Bronchial smooth muscle cell (primary cell): Measurements from ENCODE around the gene ZNF142. TPM values are rescaled to one million over a fixed set of nuclear protein-coding genes. Genes with fewer than 3 reads are reported as not detected.

Experiments used
- total RNA-seq: library from RNA; depleted of rRNA; stranded (reverse); fragments of >200 nt; gene quantifications from 2 replicates; pipeline ENCODE4 v1.2.1, GENCODE V29; 2014

ZNF142 gene, protein sequence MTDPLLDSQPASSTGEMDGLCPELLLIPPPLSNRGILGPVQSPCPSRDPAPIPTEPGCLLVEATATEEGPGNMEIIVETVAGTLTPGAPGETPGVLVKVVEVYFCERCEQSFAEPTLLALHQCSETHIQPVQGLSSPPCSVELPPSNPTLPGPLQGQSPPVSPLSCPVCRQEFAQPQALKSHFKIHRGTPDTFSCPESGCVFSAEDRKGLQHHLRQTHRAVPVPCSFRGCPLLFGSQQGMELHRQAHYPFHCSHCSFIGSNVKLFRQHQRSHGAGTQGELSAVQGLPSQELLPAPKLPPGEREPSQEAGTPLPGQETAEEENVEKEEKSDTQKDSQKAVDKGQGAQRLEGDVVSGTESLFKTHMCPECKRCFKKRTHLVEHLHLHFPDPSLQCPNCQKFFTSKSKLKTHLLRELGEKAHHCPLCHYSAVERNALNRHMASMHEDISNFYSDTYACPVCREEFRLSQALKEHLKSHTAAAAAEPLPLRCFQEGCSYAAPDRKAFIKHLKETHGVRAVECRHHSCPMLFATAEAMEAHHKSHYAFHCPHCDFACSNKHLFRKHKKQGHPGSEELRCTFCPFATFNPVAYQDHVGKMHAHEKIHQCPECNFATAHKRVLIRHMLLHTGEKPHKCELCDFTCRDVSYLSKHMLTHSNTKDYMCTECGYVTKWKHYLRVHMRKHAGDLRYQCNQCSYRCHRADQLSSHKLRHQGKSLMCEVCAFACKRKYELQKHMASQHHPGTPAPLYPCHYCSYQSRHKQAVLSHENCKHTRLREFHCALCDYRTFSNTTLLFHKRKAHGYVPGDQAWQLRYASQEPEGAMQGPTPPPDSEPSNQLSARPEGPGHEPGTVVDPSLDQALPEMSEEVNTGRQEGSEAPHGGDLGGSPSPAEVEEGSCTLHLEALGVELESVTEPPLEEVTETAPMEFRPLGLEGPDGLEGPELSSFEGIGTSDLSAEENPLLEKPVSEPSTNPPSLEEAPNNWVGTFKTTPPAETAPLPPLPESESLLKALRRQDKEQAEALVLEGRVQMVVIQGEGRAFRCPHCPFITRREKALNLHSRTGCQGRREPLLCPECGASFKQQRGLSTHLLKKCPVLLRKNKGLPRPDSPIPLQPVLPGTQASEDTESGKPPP (N-terminal part only)
- total RNA-seq: 3.4 and 4.6 TPM in 2 replicates

DNA sequence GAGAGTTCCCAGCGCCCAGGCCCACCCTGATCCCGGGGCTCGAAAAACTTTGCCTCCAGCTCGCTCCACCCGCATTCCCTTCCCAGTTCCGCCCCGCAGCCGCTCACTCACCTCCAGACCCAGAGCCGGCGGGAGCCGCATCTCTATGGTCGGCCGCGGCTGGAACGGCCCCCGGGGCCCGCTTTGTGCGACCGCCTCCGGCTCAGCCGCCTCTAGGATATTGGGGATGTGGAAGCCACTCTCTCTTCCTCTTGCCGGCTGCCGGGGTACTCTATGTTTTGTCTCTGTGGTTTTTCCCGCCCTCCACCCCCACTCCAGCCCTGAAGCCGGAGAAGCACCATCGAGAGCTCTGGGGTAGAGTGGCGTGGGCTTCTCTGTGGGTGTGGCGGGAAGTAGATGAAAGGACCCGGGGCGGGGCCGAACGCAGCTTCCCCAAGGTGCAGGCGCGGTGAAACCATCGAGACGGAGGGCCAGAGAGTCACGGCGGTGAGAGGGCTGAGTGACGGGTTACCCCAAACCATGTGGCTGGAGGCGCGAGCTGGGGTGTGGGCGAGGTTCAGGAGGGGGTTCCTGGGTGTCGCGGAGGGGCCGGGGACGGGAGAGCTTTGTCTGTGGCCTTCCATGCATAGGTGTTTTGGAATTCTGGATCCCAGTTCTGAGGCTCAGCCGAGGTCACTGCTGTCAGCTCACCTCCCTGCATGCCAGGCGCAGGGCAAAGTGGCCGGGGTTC is at the start of gene ZNF142, which contains the start of gene BCS1L:
TSS of gene ZNF142 (minus strand) at position 366 of the 730 bp plus-strand sequence. CDS start 3,194 bp downstream, outside the sequence.
TSS of gene BCS1L (plus strand) at position 426 of the 730 bp plus-strand sequence. CDS start 1,305 bp downstream, outside the sequence.

DNA sequence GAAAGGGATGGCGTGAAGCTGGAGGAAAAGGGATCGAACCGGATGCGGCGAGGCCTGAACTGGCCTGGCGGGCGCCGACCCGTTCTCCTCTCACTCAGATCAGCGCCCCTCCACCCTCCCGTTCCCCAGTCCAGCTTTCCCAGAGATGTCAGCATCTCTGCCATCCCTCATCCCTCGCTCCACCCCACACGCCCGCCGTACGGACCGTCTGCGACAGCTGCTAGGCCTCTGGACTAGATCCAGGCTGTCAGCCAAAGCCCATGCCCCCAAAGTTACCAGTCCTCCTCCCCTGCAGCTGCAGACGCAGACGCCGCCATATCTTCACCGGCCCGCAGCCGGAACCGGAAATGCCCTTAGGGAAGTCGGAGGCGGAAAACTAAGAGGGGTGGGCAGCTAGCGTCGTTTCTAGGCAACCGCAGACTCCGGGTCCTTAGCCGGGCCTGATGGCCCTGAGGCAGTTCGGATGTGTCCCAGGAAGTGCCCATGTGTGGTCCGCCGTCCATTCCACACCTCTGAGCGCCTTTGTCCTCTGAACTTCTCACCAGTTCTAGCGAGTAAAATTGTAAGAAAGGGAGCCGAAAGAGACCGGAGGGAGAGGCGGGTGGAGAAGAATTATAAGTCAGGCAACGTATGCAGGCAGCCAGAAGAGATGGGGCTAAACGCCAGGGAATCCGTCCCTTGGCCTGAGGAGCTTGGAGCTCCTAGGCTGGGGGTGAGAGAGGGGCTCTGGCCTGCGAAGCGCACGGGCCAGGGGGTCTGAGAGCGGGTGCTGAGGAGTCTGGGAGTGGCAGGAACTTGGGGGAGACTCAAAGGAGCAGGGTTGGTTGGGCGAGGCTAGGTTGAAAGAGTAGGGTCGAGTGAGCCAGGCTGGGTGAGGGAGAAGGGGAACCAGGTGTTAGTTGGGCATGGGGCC is 12.5 kb upstream of the ZNF142 start, which contains the start of the genes RNF25 and STK36:
TSS of gene RNF25 (minus strand) at position 349 of the 913 bp plus-strand sequence. CDS start at position 317, 32 bp downstream.
TSS of gene STK36 (plus strand) at position 433 of the 913 bp plus-strand sequence. CDS start 744 bp downstream, outside the sequence.

DNA sequence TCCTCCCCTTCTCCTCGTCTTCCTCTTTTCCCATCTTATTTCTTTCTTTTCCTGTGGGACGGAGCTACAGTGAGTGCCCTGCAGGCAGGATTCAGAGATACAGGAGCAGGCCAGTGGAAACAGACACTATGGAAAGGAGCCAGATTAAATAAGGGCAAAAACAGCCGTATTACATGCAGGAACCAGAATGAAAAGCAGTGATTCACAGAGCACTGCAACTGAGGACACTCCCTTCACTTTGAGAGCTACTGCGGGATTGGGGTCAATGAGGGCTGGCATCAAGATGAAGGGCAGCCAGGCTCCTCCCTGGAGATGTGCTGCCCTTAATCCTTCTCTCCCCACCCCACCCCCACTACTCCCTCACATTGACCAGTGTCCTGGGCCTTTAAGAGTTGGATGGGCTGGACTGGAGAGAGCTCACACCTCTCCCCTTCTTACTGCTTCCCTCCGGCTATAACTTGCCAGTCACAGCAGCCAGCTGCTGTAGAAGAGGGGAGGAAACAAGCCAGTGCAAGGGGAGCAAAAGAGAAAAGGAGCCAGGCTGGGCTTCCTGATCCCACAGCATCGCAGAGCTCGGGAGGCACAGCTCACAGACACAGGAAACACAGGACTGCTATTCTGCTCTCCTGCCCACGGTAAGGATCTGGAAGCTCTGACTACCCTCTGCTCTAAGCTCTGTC is 51.8 kb downstream of the ZNF142 start, which contains the start of gene PLCD4:
TSS of gene PLCD4 (plus strand) at position 464 of the 680 bp plus-strand sequence. CDS start 7,841 bp downstream, outside the sequence.

Other genes starting within 250 kb of the ZNF142 start
- not detected in 2 replicates for gene VIL1, start 240.5 kb downstream of the ZNF142 start, total RNA-seq
- gene USP37, start 91.3 kb downstream of the ZNF142 start, total RNA-seq: 3.8 and 6.6 TPM in 2 replicates
- 22.2 and 23.9 TPM in 2 replicates for gene CNOT9, start 90.8 kb downstream of the ZNF142 start, total RNA-seq
- gene PLCD4, start 51.7 kb downstream of the ZNF142 start, total RNA-seq: 6.1 and 7.6 TPM in 2 replicates
- 27.9 and 36.4 TPM in 2 replicates for gene BCS1L, start 60 bp upstream of the ZNF142 start, total RNA-seq
- gene RNF25, start 12.4 kb upstream of the ZNF142 start, total RNA-seq: 27.4 and 31.3 TPM in 2 replicates
- gene STK36, start 12.5 kb upstream of the ZNF142 start, total RNA-seq: 16.2 and 25.9 TPM in 2 replicates
- gene TTLL4, start 51.2 kb upstream of the ZNF142 start, total RNA-seq: 4.1 TPM in 2 replicates
- gene CYP27A1, start 122.5 kb upstream of the ZNF142 start, total RNA-seq: 26.2 and 36.0 TPM in 2 replicates
- not detected in 2 replicates for gene PRKAG3, start 172.2 kb upstream of the ZNF142 start, total RNA-seq
- gene WNT6, start 200.2 kb upstream of the ZNF142 start, total RNA-seq: not detected in 2 replicates
- gene WNT10A, start 221.2 kb upstream of the ZNF142 start, total RNA-seq: not detected in 2 replicates